Thyroid gland (tissue), 4 donors: ENCODE measurements around the gene CTBS. TPM values are rescaled to one million over a fixed set of nuclear protein-coding genes. Genes with fewer than 3 reads are reported as not detected.
A peak's percentile ranks its signal among the peaks of the same experiment; 100 is the strongest.

Source experiments
- DNase-seq, 2 donors: peaks; one replicate each; pipeline ENCODE4 v3.0.0-alpha.2; 2019
- H3K27ac ChIP-seq, 3 donors: fragments of 200-600 bp; sonication (generic); 1 replicate in 2 of 3; 2 replicates in 1 of 3; pipeline ENCODE4 v1.5.1; 2016 to 2019; ENCODE audit warnings: mild to moderate bottlenecking in 1 of 3, moderate library complexity in 1 of 3
- H3K27me3 ChIP-seq: fragments of 200-600 bp; sonication (generic); one replicate; pipeline ENCODE4 v1.5.1; 2019
- H3K36me3 ChIP-seq, 2 donors: fragments of 200-600 bp; sonication (generic); one replicate each; pipeline ENCODE4 v1.5.1; 2016 to 2019
- H3K4me1 ChIP-seq, 2 donors: fragments of 200-600 bp; sonication (generic); one replicate each; pipeline ENCODE4 v1.5.1; 2017 to 2019
- H3K4me3 ChIP-seq, 3 donors: fragments of 200-600 bp; sonication (generic); replicated peaks in 1 of 3; 1 replicate in 2 of 3; 2 replicates in 1 of 3; pipeline ENCODE4 v1.5.1; 2016; ENCODE audit warnings: mild to moderate bottlenecking in 1 of 3
- H3K9me3 ChIP-seq: fragments of 200-600 bp; sonication (generic); one replicate; pipeline ENCODE4 v1.5.1; 2017
- CTCF ChIP-seq, 6 experiments: fragments of 200-600 bp in 3 of 6; fragments of 450-650 bp in 3 of 6; sonication (generic) in 3 of 6; IDR thresholded peaks; one replicate each; pipeline ENCODE4 v1.5.1; 2016 to 2019; ENCODE audit warnings: antibody characterized with exemption in 6 of 6, mild to moderate bottlenecking in 2 of 6, inconsistent platforms in 1 of 6, moderate library complexity in 1 of 6
- POLR2A ChIP-seq, 2 donors: fragments of 450-650 bp; IDR thresholded peaks; one replicate each; pipeline ENCODE4 v1.6.1; 2017; ENCODE audit warnings: antibody characterized with exemption in 2 of 2, mild to moderate bottlenecking in 2 of 2, moderate library complexity in 1 of 2
- WGBS, 2 donors: methylation state at CpG; one replicate each; pipeline ENCODE4 v1.1.5; 2017; 5-methylcytosine and 5-hydroxymethylcytosine counted together
- intact Hi-C: fragments of 100-400 bp; cut with DNase I; formaldehyde crosslinking; loops from one replicate; pipeline ENCODE4 v1.15.1; 2023
- total RNA-seq, 4 donors: library from RNA; depleted of rRNA; stranded (reverse); fragments of >200 nt; gene quantifications; one replicate each; pipeline ENCODE4 v1.2.3, GENCODE V29; 2016

The CTBS gene
- total RNA-seq, 4 donors from 2014 or later: 14.9 to 24.1 (median 17.1) TPM

- TF ChIP-seq CTCF (IDR thresholded peaks at IDR 0.05) (no peak), POLR2A (IDR thresholded peaks at IDR 0.05) (no peak)
- intact Hi-C loops: no loop called here
- Histone ChIP-seq H3K9me3 (no peaks in the 10 kb centered on the region), H3K36me3 (no peaks in the 10 kb centered on the region), H3K4me3 (no peak overlapping the region), H3K27me3 (no peaks in the 10 kb centered on the region), H3K27ac (no peak overlapping the region), H3K4me1 (no peaks in the 10 kb centered on the region)
- WGBS, 2 donors: 93 to 95% methylated on average over 3 of the region's 3 CpGs
- DNase-seq: no peak
Measured at GRCh38 chr1:84581648-84582047, 7.4 kb upstream of the CTBS start.

GRCh38 chr1:84574936-84575335 is 696 bp upstream of the CTBS start:
- intact Hi-C loops: loop anchor here (10.0 kb wide), 1 partner anchor 70 kb away; the partner anchor contains the start of genes GNG5 and SPATA1
- 63 to 66% methylated on average over 7 of the region's 7 CpGs for WGBS, 2 donors
- no peak for DNase-seq
- H3K36me3 ChIP-seq: no peaks in the 10 kb centered on the region
- H3K27me3 ChIP-seq: no peaks in the 10 kb centered on the region
- peak overlapping the region in 2 of 3 donors; percentile 60 to 64 for H3K4me3 ChIP-seq
- TF ChIP-seq POLR2A (IDR thresholded peaks at IDR 0.05) (no peak), CTCF (IDR thresholded peaks at IDR 0.05) (no peak)
- peak overlapping the region in 2 of 3 donors; percentile 93 to 95 for H3K27ac ChIP-seq
- peaks cover 11 to 17% of the 10 kb centered on the region in 2 donors for H3K4me1 ChIP-seq
- no peaks in the 10 kb centered on the region for H3K9me3 ChIP-seq

GRCh38 chr1:84573481-84573966 is 716 bp downstream of the CTBS start:
- no peak for TF ChIP-seq CTCF (IDR thresholded peaks at IDR 0.05)
- TF ChIP-seq POLR2A (IDR thresholded peaks at IDR 0.05): no peak

GRCh38 chr1:84571150-84571535 is 3.1 kb downstream of the CTBS start:
- no peaks in the 10 kb centered on the region for H3K27me3 ChIP-seq
- no peak overlapping the region for H3K27ac ChIP-seq
- no peak for DNase-seq
- intact Hi-C loops: loop anchor here (10.0 kb wide), 1 partner anchor 66 kb away; the partner anchor contains the start of genes GNG5 and SPATA1
- H3K36me3 ChIP-seq: no peaks in the 10 kb centered on the region
- H3K4me3 ChIP-seq: no peak overlapping the region
- peaks cover 11 to 17% of the 10 kb centered on the region in 2 donors for H3K4me1 ChIP-seq
- WGBS, 2 donors: 98 to 100% methylated on average over 2 of the region's 2 CpGs
- TF ChIP-seq POLR2A (IDR thresholded peaks at IDR 0.05) (no peak), CTCF (IDR thresholded peaks at IDR 0.05) (no peak)
- no peaks in the 10 kb centered on the region for H3K9me3 ChIP-seq

More at GRCh38 chr1:84573481-84573966, 716 bp downstream of the CTBS start:
- Histone ChIP-seq H3K9me3 (no peaks in the 10 kb centered on the region), H3K4me1 (peaks cover 11 to 17% of the 10 kb centered on the region in 2 donors), H3K27ac (peak overlapping the region; percentile 93 to 95 (median 95)), H3K36me3 (no peaks in the 10 kb centered on the region), H3K27me3 (no peaks in the 10 kb centered on the region), H3K4me3 (peak overlapping the region in 2 of 3 donors; percentile 60 to 81)
- 31 to 39% methylated on average over 5 of the region's 5 CpGs for WGBS, 2 donors
- intact Hi-C loops: loop anchor here (10.0 kb wide), 1 partner anchor 69 kb away; the partner anchor contains the start of genes GNG5 and SPATA1
- DNase-seq: no peak

GRCh38 chr1:84570436-84571149 is 3.6 kb downstream of the CTBS start:
- no peak overlapping the region for H3K27ac ChIP-seq
- intact Hi-C loops: loop anchor here (10.0 kb wide), 1 partner anchor 66 kb away; the partner anchor contains the start of genes GNG5 and SPATA1
- WGBS, 2 donors: 91 to 94% methylated on average over 7 of the region's 7 CpGs
- no peaks in the 10 kb centered on the region for H3K27me3 ChIP-seq
- H3K4me1 ChIP-seq: peaks cover 11 to 17% of the 10 kb centered on the region in 2 donors
- DNase-seq: no peak
- H3K4me3 ChIP-seq: no peak overlapping the region
- H3K9me3 ChIP-seq: no peaks in the 10 kb centered on the region
- no peaks in the 10 kb centered on the region for H3K36me3 ChIP-seq
- no peak for TF ChIP-seq CTCF (IDR thresholded peaks at IDR 0.05)
- no peak for TF ChIP-seq POLR2A (IDR thresholded peaks at IDR 0.05)
